Measurements from ENCODE around the gene PCDH9.

The PCDH9 gene

GRCh38 chr13:67122251-67122650 lies 107.9 kb downstream of the PCDH9 start:
- Histone ChIP-seq H3K9me2 (replicated peaks; ENCODE audit: low read depth, low read length) (no peaks in the 10 kb centered on the region), H3K27me3 (ENCODE audit: insufficient read depth, low read length, poor library complexity, severe bottlenecking) (no peaks in the 10 kb centered on the region), H3K9me3 (ENCODE audit: insufficient read depth, low read depth, low read length) (no peaks in the 10 kb centered on the region), H4K20me1 (ENCODE audit: insufficient read depth, low read length, poor library complexity, severe bottlenecking) (no peaks in the 10 kb centered on the region), H3K79me2 (ENCODE audit: insufficient read depth, low read length) (no peaks in the 10 kb centered on the region), H3K36me3 (ENCODE audit: insufficient read depth, low read length) (no peaks in the 10 kb centered on the region), H3K9ac (ENCODE audit: low read depth, low read length, poor library complexity, severe bottlenecking) (no peak overlapping the region), H3K4me3 (ENCODE audit: low read length, poor library complexity, severe bottlenecking) (no peak overlapping the region), H3K4me2 (ENCODE audit: low read depth, low read length, poor library complexity, severe bottlenecking) (no peak overlapping the region), H2AFZ (ENCODE audit: low read length) (no peak overlapping the region), H3F3A (ENCODE audit: low read depth) (no peaks in the 10 kb centered on the region), H3K4me1 (ENCODE audit: insufficient read depth, low read length, poor library complexity, severe bottlenecking) (peaks cover 6% of the 10 kb centered on the region)
- TF ChIP-seq EZH2phosphoT487 (IDR thresholded peaks at IDR 0.05; ENCODE audit: borderline replicate concordance), result no peak
- TF ChIP-seq CTCF (conservative IDR thresholded peaks at IDR 0.05; ENCODE audit: low read length), result no peak

- H3F3A ChIP-seq (ENCODE audit: low read depth), result no peaks in the 10 kb centered on the region
- H3K9me2 ChIP-seq (replicated peaks; ENCODE audit: low read depth, low read length), result no peaks in the 10 kb centered on the region
- H3K79me2 ChIP-seq (ENCODE audit: insufficient read depth, low read length), result no peaks in the 10 kb centered on the region
- no peaks in the 10 kb centered on the region for H3K9me3 ChIP-seq (ENCODE audit: insufficient read depth, low read depth, low read length)
- TF ChIP-seq EZH2phosphoT487 (IDR thresholded peaks at IDR 0.05; ENCODE audit: borderline replicate concordance) (no peak), CTCF (conservative IDR thresholded peaks at IDR 0.05; ENCODE audit: low read length) (no peak)
- H3K4me2 ChIP-seq (ENCODE audit: low read depth, low read length, poor library complexity, severe bottlenecking), result no peak overlapping the region
- no peak overlapping the region for H3K9ac ChIP-seq (ENCODE audit: low read depth, low read length, poor library complexity, severe bottlenecking)
- no peaks in the 10 kb centered on the region for H3K27me3 ChIP-seq (ENCODE audit: insufficient read depth, low read length, poor library complexity, severe bottlenecking)
- H3K36me3 ChIP-seq (ENCODE audit: insufficient read depth, low read length), result no peaks in the 10 kb centered on the region
- H3K4me1 ChIP-seq (ENCODE audit: insufficient read depth, low read length, poor library complexity, severe bottlenecking), result peaks cover 6% of the 10 kb centered on the region
- no peak overlapping the region for H3K4me3 ChIP-seq (ENCODE audit: low read length, poor library complexity, severe bottlenecking)
- no peaks in the 10 kb centered on the region for H4K20me1 ChIP-seq (ENCODE audit: insufficient read depth, low read length, poor library complexity, severe bottlenecking)
- H2AFZ ChIP-seq (ENCODE audit: low read length), result 0 out of 2 replicates have a peak overlapping the region, but pooled peaks have one; percentile 46
Observed at GRCh38 chr13:67120872-67121531, 109.1 kb downstream of the PCDH9 start.

GRCh38 chr13:67119481-67119894 lies 110.6 kb downstream of the PCDH9 start:
- H3K4me3 ChIP-seq (ENCODE audit: low read length, poor library complexity, severe bottlenecking), result no peak overlapping the region
- H3K9me2 ChIP-seq (replicated peaks; ENCODE audit: low read depth, low read length), result no peaks in the 10 kb centered on the region
- no peaks in the 10 kb centered on the region for H3K36me3 ChIP-seq (ENCODE audit: insufficient read depth, low read length)
- peaks cover 6% of the 10 kb centered on the region for H3K4me1 ChIP-seq (ENCODE audit: insufficient read depth, low read length, poor library complexity, severe bottlenecking)
- no peak overlapping the region for H2AFZ ChIP-seq (ENCODE audit: low read length)
- no peaks in the 10 kb centered on the region for H4K20me1 ChIP-seq (ENCODE audit: insufficient read depth, low read length, poor library complexity, severe bottlenecking)
- H3K9ac ChIP-seq (ENCODE audit: low read depth, low read length, poor library complexity, severe bottlenecking), result no peak overlapping the region
- no peaks in the 10 kb centered on the region for H3K9me3 ChIP-seq (ENCODE audit: insufficient read depth, low read depth, low read length)
- H3K27me3 ChIP-seq (ENCODE audit: insufficient read depth, low read length, poor library complexity, severe bottlenecking), result no peaks in the 10 kb centered on the region
- no peak for TF ChIP-seq EZH2phosphoT487 (IDR thresholded peaks at IDR 0.05; ENCODE audit: borderline replicate concordance)
- no peak for TF ChIP-seq CTCF (conservative IDR thresholded peaks at IDR 0.05; ENCODE audit: low read length)
- no peaks in the 10 kb centered on the region for H3K79me2 ChIP-seq (ENCODE audit: insufficient read depth, low read length)
- no peak overlapping the region for H3K4me2 ChIP-seq (ENCODE audit: low read depth, low read length, poor library complexity, severe bottlenecking)
- H3F3A ChIP-seq (ENCODE audit: low read depth), result no peaks in the 10 kb centered on the region

Measured in Loucy (cell line).